SK-N-SH (cell line): ENCODE results near the gene SEL1L2.

Experiments used
- EZH2phosphoT487 ChIP-seq: fragments of 200-600 bp; sonication (generic); IDR thresholded peaks from 2 replicates; pipeline ENCODE4 v1.6.1; 2017; ENCODE audit warnings: low read depth, mixed run types, mild to moderate bottlenecking, antibody characterized with exemption, moderate library complexity, borderline replicate concordance
- POLR2AphosphoS5 ChIP-seq: IDR thresholded peaks from 2 replicates; pipeline ENCODE4 v1.6.1; 2012; ENCODE audit warnings: low read depth, low read length
- TF ChIP-seq, protein P1 (sequence below): fragments of 200-600 bp; sonication (generic); IDR thresholded peaks from 2 replicates; pipeline ENCODE4 v1.6.1; 2017; ENCODE audit warnings: antibody characterized with exemption, mild to moderate bottlenecking, moderate library complexity

DNA sequence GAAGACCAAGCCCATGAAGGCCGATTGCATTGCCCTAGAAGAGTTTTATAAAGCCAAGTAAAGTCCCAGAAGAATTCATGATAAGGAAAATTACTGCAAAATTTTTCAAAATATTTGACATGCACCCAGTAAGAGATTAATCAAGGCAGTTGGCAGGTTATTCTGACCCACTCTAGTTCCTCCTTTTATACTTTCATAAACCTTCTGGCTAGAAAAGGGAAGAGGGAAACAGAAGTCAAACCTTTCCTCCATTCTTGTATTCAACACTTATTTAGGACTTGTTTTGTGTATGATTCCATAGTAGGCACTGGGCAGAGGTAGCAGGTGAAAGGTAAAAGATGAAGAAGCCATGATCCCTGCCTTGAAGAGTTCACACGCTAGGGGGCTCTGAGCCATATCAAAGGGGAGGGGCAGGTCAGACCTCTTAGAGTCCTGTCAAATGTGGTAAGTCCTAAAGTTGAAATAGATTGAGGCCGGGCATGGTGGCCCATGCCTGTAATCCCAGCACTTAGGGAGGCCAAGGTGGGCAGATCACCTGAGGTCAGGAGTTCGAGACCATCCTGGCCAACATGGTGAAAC is 120.2 kb downstream of the SEL1L2 start:
- TF ChIP-seq POLR2AphosphoS5, result no peak
- TF ChIP-seq, protein P1, sequence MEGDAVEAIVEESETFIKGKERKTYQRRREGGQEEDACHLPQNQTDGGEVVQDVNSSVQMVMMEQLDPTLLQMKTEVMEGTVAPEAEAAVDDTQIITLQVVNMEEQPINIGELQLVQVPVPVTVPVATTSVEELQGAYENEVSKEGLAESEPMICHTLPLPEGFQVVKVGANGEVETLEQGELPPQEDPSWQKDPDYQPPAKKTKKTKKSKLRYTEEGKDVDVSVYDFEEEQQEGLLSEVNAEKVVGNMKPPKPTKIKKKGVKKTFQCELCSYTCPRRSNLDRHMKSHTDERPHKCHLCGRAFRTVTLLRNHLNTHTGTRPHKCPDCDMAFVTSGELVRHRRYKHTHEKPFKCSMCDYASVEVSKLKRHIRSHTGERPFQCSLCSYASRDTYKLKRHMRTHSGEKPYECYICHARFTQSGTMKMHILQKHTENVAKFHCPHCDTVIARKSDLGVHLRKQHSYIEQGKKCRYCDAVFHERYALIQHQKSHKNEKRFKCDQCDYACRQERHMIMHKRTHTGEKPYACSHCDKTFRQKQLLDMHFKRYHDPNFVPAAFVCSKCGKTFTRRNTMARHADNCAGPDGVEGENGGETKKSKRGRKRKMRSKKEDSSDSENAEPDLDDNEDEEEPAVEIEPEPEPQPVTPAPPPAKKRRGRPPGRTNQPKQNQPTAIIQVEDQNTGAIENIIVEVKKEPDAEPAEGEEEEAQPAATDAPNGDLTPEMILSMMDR, result no peak
- no peak for TF ChIP-seq EZH2phosphoT487
